Activated CD8-positive, alpha-beta memory T cell treated with anti-CD3 and anti-CD28 coated beads, Interleukin-2, amount 50 U/mL, for 24 hours (primary cell): ENCODE data around the gene GPR35.

ENCODE experiments used
- DNase-seq: peaks from one replicate; pipeline ENCODE4 v3.0.0-alpha.2; 2020; ENCODE audit errors: extremely low read depth

Gene GPR35, protein sequence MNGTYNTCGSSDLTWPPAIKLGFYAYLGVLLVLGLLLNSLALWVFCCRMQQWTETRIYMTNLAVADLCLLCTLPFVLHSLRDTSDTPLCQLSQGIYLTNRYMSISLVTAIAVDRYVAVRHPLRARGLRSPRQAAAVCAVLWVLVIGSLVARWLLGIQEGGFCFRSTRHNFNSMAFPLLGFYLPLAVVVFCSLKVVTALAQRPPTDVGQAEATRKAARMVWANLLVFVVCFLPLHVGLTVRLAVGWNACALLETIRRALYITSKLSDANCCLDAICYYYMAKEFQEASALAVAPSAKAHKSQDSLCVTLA

DNA sequence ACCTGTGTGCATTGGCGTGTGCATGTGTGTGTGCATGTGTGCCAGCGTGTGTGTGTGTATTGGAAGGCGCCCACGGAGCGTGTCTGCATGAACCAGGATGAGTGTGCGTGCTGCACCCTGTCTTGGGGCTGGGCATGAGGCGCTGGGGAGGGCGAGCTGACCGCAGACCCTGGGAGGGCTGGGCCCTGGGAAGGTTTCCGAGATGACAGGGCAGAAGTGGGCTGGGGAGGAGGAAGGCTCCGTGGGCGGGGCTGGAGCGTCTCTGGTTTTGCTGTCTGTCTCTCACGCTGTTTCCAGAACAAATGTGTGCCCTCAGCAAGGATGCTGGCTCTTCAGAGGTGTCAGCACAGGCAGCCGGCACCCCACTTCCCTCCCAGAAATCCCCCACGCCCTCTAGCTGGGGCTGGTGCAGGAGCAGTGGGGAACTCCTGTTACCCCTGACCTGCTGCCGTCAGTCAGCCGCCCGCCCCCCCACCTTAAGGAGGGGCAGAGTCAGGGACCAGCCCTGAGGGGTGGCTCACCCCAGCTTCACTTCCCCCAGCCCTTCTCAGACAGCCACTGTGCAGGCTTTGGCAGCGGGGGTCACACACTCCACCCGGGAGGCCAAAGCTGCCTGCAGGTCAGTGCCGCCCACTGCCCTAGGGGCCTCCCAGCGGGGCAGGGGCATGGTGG, at the start of gene GPR35:
TSS of gene GPR35 (plus strand) at position 531 of the 672 bp plus-strand sequence. CDS start 4,473 bp downstream, outside the sequence.
- DNase-seq: peak; percentile 30

DNA sequence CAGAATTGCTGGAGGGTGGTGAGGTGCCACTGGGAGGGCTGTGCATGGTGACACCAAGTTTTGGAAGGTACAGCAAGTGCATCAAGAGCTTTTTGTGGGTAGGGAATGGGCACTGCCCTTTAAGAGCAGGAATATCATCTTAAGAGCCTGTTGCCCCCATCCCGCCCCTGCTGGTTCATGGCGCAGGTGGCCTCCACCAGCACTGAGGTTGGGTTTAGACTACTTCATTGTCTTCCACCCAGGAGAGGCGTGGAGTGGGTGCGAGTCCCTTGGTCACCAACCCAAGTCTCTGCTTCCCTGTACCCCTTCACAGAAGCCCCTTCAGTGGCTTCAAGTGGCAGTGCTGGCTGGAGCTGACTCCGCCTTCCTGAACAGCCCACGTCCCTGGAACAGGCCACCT, 49.2 kb upstream of the GPR35 start:
- no peak for DNase-seq

DNA sequence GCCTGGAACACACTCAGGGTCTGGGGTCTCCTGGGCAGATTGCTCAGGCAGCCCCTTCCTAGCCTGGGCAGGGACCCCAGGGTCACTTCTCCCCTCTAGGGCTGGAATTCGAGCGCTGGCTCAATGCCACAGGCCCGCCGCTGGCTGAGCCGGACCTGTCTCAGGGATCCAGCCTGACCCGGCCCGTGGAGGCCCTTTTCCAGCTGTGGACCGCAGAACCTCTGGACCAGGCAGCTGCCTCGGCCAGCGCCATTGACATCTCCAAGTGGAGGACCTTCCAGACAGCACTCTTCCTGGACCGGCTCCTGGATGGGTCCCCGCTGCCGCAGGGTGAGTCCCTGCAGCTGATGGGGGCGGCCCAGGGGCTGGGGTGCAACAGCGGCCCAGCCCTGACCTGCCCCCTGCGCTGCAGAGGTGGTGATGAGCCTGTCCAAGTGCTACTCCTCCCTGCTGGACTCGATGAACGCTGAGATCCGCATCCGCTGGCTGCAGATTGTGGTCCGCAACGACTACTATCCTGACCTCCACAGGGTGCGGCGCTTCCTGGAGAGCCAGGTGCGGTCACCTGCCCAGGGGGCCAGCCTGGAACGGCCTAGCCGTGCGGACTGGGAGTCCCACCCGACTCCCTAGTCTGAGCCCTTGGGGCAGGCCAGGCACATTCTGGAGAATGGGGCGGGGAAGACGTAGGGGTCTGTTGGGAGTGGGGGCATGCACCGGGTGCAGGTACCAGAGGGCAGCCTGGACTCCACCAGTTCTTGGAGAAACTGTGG, 48.7 kb upstream of the GPR35 start:
- no peak for DNase-seq

DNA sequence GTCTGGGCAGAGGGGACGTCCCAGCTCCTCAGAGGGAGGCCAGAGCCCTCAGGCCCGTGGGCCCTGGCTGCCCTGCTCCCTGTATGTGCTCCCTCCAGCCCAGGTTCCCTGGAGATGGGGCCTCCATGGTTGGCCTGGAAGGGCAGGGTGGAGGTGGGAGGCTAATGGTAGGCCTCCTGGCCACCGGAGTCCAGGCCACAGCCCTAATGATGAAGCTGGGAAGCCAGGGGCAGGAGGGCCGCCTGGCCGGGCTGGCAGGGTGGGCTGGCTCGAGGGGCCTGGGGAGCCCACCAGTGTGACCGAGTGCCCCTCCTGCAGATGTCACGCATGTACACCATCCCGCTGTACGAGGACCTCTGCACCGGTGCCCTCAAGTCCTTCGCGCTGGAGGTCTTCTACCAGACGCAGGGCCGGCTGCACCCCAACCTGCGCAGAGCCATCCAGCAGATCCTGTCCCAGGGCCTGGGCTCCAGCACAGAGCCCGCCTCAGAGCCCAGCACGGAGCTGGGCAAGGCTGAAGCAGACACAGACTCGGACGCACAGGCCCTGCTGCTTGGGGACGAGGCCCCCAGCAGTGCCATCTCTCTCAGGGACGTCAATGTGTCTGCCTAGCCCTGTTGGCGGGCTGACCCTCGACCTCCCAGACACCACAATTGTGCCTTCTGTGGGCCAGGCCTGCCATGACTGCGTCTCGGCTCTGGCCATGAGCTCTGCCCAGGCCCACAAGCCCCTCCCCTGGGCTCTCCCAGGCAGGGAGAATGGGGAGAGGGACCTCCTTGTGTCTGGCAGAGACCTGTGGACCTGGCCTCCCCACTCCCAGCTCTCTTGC, 47.8 kb upstream of the GPR35 start:
- DNase-seq: no peak

DNA sequence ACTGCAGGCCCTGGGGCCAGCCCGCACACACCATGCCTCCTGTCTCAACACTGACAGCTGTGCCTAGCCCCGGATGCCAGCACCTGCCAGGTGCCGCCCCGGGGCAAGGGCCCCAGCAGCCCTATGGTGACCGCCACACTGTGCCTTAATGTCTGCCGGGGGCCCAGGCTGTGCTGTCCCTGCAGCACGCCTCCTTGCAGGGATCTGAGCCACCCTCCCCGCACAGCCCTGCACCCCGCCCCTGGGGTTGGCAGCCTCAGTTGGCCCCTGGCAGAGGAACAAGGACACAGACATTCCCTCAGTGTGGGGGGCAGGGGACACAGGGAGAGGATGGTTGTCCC, 47.2 kb upstream of the GPR35 start:
- no peak for DNase-seq

DNA sequence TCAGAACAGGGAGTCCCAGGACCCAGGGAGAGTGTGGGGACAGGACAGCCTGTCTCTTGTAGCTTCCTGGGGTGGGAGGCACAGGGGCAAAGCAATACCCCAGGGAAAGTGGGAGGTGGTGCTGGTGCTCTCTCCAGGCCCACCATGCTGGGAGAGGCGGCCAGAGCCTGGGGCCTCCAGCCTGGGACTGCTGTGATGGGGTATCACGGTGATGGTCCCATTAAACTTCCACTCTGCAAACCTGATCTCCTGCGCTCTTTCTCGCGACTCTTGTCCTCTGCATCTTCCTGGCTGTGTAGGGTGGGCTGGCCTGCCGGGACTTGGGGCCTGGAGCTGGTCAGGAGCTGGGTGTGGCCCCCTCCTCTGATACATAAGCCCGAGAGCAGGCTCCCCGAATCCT, 46.8 kb upstream of the GPR35 start:
- DNase-seq: no peak

DNA sequence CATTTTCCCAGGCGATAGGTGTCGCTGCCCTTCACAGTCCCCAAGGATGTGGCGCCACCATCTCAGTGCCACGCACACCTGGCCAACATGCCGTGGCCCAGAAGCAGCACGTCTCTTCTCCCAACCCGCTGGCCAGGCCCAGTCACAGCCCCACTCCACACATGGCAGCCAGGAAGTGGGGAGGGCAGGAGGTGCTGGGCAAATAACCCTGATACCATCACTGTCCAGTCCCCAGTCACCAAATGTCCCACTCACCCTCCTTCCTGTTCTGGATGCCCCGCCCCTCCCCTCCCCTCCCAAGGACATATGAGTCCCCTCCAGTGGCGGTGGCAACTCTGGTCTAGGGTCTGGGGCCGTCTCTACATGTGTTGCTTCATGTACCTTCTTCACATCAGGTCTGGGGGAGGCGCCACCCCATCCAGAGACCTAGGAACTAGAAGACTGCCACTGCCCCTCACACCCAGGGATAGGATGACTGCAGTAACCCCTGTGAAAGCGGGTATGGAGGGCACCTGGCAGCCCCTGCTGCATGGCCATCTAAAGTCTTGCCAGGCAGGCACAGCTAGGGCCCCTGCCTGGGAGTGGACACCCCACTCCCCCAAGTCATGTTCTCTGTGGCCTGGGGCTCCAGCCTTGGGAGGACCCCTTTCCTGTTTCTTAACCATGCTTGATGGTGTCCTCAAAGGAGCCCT, 46.1 kb upstream of the GPR35 start:
- no peak for DNase-seq

DNA sequence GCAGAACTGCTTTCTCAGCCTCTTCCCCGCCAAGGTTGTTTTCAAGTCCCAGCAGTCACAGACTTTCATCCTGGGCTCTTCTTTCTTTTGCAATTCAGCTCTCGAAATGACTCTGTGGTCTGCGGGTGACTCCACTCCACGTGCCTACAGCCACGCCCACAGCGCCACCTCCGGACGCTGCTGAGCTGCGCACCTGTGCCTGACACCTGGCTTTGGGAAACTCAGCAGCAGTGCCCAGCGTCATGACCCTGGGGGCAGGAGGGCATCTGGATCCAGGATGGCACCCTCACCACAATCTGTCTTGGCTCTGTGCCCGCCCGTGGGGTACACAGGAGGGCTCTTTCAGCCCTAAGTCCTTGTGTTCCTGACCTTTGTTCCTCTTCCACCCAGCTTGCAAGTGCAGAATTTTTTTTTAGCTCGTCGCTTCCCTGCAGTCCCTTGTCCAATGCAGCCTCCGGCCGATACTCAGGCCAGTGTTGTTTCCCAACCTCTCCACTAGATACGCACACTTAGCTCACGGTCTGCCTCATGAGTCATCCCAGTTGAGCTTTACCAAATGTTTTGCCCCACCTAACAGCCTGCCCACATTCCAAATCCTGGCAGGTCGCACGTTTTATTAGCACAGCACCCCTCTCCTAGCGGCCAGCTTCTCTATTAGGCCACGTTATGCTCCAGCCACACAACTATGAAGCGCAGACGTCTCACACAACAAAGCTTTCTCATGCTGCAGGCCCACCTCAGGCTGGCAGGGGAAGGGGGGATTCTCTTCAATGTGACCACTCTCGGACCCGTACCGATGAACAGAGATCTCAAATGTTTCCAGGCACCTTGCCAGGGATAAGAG, 45.3 kb upstream of the GPR35 start:
- no peak for DNase-seq

DNA sequence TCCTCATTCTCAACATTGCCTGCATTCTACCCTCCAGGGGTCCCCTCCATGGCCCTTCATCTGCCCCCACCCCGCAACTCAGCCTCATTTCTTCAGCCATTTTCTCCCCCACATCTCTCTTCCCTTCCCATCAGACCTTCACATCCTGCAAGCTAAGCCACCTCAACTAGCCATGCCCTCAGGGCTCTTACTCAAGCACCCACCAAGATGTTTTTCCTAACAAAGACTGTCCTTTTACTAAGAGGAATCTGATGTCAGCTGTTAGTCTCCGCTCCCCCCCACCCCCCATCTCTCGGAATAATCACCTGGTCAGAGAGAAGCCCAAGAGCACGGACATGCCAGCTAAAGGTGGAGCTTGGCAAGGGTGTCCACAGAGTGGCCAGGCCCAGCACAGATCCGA, 43.5 kb upstream of the GPR35 start:
- no peak for DNase-seq

DNA sequence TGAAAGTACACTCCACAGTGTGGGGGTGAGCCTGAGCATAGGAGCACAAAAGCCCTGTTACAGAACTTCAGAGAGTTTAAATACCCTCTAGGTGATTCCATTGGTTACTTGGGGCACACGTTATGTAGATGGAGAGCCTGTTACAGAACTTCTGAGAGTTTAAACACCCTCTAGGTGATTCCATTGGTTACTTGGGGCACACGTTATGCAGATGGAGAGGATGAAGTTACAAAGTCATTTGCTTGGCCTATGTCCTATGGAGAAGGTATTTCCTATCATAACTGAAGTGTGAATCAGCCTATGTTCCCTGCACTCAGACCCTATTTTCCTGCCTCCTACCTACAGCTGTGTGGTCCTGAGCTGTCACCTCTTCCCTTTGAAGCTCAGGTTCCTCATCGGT, 42.5 kb upstream of the GPR35 start:
- DNase-seq: no peak

DNA sequence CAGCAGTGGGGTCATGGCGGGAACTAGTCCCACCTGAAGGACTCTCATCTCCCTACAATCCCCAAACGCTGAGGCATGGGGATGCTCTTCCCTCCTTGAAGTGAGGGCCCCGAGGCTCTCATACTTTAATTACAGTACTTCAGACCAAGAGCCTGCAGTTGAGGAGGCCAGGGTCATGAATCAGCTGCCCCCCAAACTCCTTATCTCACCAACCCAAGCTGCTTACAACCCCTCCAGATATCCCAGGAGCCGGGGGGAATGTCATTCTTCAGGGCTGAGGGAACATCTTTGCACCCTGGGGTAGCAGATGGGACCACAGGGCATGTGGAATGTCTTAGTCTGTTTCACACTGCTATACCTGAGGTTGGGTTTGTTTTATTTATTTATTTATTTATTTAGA, 41.5 kb upstream of the GPR35 start:
- DNase-seq: no peak

DNA sequence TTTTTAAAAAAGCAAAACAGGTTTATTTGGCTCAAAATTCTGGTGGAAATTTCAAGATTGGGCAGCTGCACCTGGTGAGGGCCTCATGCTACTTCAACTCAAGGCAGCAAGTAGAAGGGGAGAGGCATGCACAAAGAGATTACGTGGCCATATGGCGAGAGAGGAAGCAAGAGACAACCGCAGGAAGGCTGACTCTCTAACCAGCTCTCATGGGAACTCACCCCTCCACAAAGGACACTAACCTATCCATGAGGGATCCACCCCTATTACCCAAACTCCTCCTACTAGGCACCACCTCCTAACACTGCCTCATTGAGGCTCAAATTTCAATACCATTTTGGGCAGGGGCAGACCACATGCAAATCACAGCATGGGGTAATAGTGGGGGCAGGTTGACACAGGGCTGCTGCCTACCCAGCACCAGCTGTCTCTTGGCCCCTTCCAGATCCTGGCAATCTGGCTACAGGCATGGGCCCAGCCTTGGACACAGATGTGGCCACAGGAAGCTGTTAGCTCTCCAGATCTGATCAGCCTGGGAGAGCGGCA, 40.7 kb upstream of the GPR35 start:
- no peak for DNase-seq

DNA sequence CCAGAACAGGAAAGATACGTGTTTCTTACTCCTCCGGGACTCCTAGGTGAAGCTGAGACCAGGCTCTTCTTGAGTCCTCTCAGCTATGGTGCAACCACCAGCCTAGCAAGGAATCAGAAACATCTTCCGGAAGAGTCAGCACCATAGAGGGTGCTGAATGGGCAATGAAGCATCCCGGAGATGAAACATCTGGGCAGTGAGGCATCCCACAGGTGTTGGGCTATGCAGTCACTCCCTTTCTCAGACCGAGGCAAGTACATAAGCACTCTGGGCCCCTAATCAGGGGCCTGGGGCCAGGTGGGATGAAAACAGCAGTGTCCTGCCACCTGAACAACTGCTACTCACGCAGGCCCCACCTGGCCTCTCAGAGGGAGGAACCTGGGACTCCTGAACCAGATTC, 40.2 kb upstream of the GPR35 start:
- no peak for DNase-seq

DNA sequence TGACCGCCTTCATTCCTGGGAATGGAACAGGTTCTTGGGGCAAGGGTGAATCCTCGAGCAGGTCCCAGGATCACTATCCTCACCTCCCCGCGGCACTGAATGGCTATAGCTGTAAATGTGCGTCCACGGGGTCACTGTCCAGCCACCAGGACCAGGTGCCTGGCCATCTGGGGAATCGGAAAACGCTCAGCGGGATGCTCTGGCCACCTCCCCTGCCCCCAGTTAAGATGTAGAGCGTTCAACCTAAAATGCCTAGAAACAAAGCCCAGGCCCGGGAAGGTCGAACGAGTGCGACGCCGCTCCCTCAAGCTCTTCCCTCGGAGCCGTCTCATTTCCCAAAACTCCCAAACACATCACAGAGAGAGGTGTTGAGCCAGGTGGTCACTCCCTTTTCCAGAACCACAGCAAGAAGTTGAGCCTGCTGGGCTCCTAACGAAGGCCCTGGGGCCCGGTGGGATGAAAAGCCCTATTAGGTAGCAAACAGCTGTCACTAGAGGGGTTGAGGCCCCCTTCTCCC, 39.5 kb upstream of the GPR35 start:
- DNase-seq: no peak

DNA sequence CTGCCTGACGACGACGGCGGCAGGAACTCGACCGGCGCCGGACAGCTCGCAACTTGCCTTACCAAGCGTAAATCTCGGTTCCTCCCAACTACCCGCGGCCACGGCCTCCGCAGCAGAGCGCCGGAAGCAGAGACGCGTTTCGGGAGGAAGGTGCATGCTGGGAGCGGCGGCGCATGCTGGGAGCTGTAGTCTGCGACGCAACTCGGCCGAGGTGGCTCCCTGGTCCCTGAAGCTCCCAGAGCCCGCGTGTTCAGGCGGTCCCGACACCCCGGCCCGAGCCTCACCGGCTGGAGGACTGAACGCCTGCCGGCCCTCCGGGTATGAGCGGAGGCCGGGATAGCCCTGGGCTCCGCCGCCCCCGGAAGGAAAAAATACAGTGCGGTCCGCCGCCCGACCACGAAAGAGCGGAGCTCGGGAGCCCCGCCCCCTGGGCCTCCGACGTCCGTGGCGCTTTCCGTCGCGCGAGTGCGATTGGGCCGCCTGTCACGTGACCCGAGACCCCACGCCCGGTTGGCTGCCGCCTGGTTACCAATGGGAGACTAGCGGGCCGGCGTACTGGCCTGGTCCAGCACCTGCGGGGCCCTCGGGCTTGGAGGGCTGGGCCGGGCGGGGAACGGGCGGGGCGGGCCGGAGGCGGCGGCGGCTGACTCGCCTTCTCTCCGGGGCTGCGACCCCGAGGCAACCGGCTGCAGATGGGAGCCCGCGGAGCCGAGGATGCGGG, 38.9 kb upstream of the GPR35 start, which contains the start of gene CAPN10:
TSS of gene CAPN10 (plus strand) at position 537 of the 721 bp plus-strand sequence. CDS start at position 715, 178 bp downstream.
- peak; percentile 93 for DNase-seq

DNA sequence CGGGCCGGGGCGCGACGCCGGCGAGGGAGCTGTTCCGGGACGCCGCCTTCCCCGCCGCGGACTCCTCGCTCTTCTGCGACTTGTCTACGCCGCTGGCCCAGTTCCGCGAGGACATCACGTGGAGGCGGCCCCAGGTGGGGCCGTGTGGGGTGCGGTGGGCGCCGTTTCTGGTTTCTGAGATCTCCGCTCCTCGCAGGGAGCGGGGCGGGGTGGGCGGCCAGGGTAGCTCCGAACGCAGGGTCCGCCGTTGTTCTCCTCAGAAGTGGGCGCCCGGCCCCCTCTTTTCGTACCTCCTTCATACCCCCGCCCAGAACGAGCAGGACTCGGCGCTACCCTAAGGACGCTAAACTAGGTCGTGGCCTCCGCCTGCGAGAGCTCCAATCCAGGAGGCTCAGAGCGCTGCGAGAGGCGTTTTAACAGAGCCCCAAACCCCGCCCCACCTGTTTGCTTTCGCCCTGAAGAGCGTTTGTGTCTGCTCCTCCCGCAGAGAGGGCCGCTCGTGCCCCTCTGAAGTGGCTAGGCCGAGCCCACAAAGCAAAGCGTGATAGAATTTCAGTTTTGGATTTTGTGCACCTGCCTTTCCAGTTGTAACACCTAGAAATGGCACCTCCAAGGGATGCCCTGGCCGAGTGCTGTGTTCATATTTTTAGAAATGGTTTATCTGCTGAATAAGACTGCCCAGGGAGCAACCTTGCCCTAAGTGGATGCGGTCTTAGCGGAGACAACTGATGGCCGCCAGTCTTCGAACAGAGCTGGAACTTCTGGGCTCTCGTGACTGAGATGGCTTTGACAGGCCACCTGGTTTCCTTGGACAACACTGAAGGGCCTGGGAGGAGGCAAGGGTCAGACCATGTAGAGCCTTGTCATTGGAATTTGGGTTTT, 38.1 kb upstream of the GPR35 start:
- DNase-seq: no peak

DNA sequence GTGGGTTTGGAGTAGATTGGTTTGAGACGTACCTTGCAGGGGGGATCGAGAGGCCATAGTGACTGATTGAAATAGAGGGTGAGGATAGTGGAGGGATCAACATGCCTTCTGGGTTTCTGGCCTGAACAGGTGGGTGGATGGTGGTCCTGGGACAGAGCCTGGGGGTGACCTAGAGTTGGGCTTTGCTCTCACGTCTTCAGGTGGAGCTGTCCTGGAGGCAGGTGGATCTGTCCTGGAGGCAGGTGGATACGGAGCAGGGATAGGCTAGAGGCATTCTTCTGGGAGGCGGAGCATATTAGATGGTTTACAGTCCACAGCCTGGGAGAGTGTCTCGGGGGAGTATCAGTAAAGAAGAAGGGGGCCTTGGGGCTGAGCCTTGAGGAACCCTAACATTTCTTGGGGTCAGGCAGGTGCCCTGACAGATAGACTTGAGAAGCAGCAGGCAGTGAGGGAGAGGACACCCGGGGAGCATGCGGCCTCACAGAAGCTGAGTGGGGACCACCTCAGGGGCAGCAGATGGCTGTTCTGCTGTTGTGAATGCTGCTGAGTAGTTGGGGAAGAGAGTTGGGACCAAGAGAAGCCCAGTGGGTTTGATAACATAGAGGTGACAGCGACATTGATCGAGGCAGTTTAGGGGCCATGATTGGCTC, 37.1 kb upstream of the GPR35 start:
- no peak for DNase-seq

DNA sequence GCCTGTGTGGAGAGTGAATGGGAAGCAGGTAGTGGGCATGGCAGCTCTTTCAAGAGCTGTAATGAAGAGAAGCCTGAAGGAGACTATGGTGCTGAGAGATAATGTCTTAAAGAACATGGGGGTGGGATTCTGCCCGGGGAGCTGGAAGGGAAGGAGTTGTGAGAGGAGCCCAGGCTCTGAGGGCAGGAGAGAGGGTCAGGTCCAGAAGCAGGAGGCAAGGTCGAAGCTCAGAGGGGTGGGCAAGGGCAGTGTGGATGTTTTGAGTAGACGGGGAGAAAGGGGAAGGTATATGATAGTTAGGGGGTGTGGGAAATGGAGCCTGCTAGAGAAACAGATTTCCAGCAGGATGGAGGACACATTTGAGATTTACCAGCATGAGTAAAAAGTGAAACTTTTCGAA, 36.6 kb upstream of the GPR35 start:
- no peak for DNase-seq
